ENCODE measurements around the gene P2RX3.

- TF ChIP-seq CTCF (IDR thresholded peaks at IDR 0.05; ENCODE audit: insufficient read depth, low read depth, low read length) (no peak), EZH2 (IDR thresholded peaks at IDR 0.05; ENCODE audit: insufficient read depth, low read length) (no peak)
These were observed 5.7 kb downstream of the P2RX3 start for GRCh38 chr11:57343825-57344224.

Measured in astrocyte (in vitro differentiated cells and primary cell).